Stimulated activated CD4-positive, alpha-beta T cell treated with anti-CD3 and anti-CD28 coated beads, TNF-alpha, amount 100 ng/mL, for 24 hours (primary cell): Measurements from ENCODE around the gene CTDSP1.

Experiments
- DNase-seq, 3 experiments: peaks; one replicate each; pipeline ENCODE4 v3.0.0-alpha.2; 2020; ENCODE audit warnings: low read depth in 3 of 3

The CTDSP1 gene

GRCh38 chr2:218425531-218425930 is 25.9 kb downstream of the CTDSP1 start:
- no peak for DNase-seq

- no peak for DNase-seq
Observed at GRCh38 chr2:218427741-218428140, 28.1 kb downstream of the CTDSP1 start.

- no peak for DNase-seq
Observed at GRCh38 chr2:218428846-218429558, 29.3 kb downstream of the CTDSP1 start.

GRCh38 chr2:218429911-218430692 is 30.4 kb downstream of the CTDSP1 start:
- no peak for DNase-seq

- DNase-seq, result no peak
Observed at GRCh38 chr2:218430721-218431120, 31.1 kb downstream of the CTDSP1 start.

- no peak for DNase-seq
Observed at GRCh38 chr2:218431878-218432277, 32.2 kb downstream of the CTDSP1 start.

- DNase-seq, result no peak
Observed at GRCh38 chr2:218432676-218433365, 33.2 kb downstream of the CTDSP1 start.

GRCh38 chr2:218434456-218434855 is 34.8 kb downstream of the CTDSP1 start:
- no peak for DNase-seq

GRCh38 chr2:218435003-218435982 is 35.6 kb downstream of the CTDSP1 start:
- DNase-seq, result no peak

GRCh38 chr2:218436992-218437391 is 37.3 kb downstream of the CTDSP1 start:
- no peak for DNase-seq

GRCh38 chr2:218437969-218438368 is 38.3 kb downstream of the CTDSP1 start:
- DNase-seq, result no peak

GRCh38 chr2:218438596-218438995 is 38.9 kb downstream of the CTDSP1 start:
- DNase-seq, result no peak

- no peak for DNase-seq
Observed at GRCh38 chr2:218444692-218445357, 45.2 kb downstream of the CTDSP1 start.

- no peak for DNase-seq
Observed at GRCh38 chr2:218445602-218446001, 45.9 kb downstream of the CTDSP1 start.

GRCh38 chr2:218446547-218446946 is 46.9 kb downstream of the CTDSP1 start:
- DNase-seq, result no peak

GRCh38 chr2:218447072-218447471 is 47.4 kb downstream of the CTDSP1 start:
- DNase-seq, result no peak

GRCh38 chr2:218448934-218449333 is 49.3 kb downstream of the CTDSP1 start:
- DNase-seq, result no peak

- DNase-seq, result no peak
Observed at GRCh38 chr2:218452079-218452478, 52.4 kb downstream of the CTDSP1 start.
